Renal pelvis (tissue), 12 donors: ENCODE results near the gene BSN. TPM values are rescaled to one million over a fixed set of nuclear protein-coding genes. Genes with fewer than 3 reads are reported as not detected.
A peak's percentile ranks its signal among the peaks of the same experiment; 100 is the strongest.

ENCODE experiments used
- DNase-seq: peaks from one replicate; pipeline ENCODE4 v3.0.0-alpha.2; 2013
- long read RNA-seq, 16 experiments: transcript quantifications; one replicate each; lab custom pipeline, GENCODE V29; 2026
- polyA plus RNA-seq, 3 donors: library from polyadenylated mRNA; unstranded; fragments of 120-200 nt; gene quantifications; one replicate each; pipeline ENCODE4 v1.2.1, GENCODE V29; 2013; ENCODE audit not compliant: insufficient read length in 3 of 3

Gene BSN
- polyA plus RNA-seq, result 1 to 10 TPM; 1.6 to 2.1 (median 2.0) TPM
- long read RNA-seq, donor 1, result 0 reads
- long read RNA-seq, donor 2, result 0 reads
- long read RNA-seq, donor 3, result 0 reads
- long read RNA-seq, donor 4, result 0 reads
- long read RNA-seq, donor 5, result 0 reads
- long read RNA-seq, donor 6, result 0 reads
- long read RNA-seq, donor 7, result 0 reads
- long read RNA-seq, donor 8, result 0 reads
- long read RNA-seq, donor 9, result 0 reads
- long read RNA-seq, donor 10, result 0 reads
- long read RNA-seq, donor 11, result 0 reads
- long read RNA-seq, donor 12, result 0 reads
- long read RNA-seq, donor 13, result 0 reads
- long read RNA-seq, donor 14, result 0 reads
- long read RNA-seq, donor 15, result 0 reads
- long read RNA-seq, donor 16, result 0 reads

GRCh38 chr3:49553692-49554632 is at the start of gene BSN:
TSS of gene BSN (plus strand) at chr3:49554477. CDS start at chr3:49554603, 126 bp downstream.
- DNase-seq, result peak; percentile 90

DNA sequence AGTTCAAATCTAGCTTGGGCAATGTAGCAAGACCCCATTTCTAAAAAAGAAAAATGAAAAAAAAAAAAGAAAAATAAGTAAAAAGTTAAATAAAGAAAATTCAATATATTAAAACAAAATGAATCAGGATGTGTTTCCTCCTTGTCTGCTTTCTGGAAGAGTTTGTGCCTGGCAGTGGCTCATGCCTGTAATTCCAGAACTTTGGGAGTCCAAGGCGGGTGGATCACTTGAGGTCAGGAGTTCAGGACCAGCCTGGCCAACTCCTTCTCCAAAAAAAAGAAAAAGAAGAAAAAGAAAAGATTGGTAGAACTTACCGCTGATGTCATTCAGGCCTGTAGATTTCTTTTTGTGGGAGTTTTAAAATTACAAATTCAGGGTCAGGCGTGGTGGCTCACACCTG is 47.4 kb upstream of the BSN start:
- no peak for DNase-seq

DNA sequence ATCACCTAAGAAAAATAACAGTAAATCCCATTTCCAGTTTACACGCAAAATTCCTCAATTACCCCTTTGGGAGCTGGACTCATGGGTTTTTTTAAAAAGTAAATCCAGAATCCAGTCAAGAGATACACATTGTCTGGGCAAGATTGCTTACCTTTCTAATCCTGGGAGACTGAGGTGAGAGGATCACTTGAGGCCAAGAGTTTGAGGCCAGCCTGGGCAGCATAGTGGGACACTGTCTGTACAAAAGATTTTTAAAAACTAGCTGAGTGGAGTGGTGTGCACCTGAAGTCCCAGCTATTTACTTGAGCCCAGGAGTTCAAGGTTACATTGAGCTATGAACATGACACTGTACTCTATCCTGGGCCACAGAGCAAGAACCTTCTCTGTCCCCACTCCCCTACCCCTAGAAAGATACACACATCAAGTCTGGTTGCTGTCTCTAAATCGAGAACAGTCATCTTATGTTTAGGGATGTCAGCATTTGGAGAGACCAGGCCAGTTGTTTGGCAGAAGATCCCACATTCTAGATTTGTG is 45.2 kb upstream of the BSN start:
- no peak for DNase-seq

DNA sequence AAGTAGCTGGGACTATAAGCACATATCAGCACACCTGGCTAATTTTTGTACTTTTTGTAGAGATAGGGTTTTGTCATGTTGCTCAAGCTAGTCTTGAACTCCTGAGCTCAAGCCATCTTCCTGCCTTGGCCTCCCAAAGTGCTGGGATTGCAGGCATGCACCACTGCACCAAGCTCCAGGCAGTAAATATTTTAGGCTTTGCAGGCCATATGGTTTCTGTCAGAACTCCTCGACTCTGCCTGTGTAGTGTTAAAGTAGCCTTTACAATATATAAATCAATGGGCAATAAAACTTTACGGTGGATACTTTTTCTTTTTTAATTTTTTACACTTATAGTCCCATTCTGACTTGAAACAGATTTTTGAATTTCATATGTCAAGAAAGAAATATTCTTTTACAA is 42.6 kb upstream of the BSN start:
- peak; percentile 74 for DNase-seq

DNA sequence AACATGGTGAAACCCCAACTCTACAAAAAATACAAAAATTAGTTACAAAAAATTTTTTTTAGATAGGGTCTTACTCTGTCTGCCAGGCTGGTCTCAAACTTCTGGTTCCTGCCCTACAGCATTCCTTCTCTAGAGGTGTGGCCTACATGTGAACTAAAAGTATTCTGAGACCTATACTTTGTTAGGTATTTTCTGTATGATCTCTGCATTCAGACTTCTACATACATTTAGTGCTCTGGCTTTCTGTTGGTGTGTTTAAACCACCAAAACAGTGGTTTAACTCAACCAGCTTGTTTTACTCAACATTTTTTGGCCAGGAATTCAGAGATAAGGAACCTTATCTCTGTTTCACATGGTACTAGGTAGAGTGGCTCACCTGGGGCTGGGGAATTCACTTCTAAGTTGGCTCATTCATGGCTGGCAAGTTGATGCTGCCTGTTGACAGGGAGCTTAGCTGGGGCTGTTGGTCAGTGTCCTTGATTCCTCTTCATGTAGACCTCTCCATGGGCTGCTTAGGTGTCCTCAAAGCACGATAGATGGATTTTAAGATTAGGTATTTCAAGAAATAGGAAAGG is 41.4 kb upstream of the BSN start:
- DNase-seq, result no peak

DNA sequence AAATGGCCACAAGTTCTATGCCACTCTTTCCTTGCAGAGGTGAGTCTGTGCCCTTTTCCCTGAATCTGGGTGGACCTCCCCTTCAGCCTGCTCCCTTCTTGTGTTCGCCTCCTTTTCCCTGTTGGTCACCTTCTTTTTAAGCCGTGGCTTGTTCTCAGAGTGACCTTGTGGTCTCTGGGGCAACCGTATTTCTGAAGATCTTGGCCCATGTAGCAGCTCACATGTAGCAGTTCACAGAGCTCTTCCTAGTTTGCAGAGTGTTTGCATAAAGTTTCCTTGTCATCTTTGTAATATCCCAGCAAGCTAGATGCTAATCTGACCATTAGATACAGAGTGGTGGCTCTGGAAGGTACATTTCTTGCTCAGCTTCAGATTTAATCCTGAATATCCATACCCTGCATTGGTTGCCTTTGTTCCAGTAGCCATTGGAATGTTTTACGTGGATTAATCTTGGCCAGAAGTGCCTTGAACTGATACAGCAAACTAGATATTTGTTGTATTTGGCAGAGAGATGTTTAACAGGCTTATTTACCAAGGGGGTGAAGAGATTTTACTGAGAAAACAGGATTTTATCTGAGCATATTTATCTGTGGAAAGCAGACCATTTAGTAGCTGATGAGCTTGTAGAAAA is 40.7 kb upstream of the BSN start:
- no peak for DNase-seq

DNA sequence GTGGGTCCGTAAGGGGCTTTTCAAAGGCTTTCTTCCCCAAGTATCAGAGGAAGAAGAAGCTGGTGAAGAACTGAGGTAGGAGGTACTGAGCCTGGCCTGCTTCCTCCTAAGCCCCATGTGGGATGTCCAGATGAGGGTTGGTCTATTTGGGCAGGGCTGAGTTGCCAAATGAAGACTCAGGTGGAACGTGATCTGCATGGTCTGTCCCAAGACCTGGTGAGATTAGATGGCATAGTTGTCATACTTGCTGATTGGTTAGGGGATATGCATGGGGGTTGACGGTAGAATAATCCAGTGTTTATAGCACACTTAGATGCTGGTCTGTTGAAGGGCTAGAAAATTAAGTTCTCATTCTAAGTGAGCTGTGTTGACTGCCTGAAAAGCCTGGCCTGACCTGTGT is 36.3 kb upstream of the BSN start:
- DNase-seq, result no peak

- no peak for DNase-seq
These were observed 35.8 kb upstream of the BSN start for GRCh38 chr3:49518441-49518840.

DNA sequence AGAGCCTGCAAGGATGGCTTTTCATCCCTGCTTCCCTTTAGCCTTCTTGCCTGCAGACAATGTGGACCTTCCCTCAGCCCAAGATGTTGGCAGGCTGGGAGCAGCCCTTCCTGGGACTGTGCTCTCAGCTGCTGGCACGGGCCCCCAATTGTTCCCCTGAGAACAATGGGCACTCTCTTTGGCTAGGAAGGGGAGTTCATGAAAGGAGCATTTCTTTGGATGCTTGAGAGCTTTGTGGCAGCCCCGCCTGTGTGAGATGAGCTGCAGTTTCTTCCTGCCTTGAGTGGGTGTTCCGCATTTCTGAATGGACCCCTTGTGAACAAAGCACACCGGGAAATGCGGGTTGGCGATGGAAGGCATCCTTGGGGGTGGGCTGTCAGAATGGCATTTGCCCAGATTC is 35.0 kb upstream of the BSN start:
- DNase-seq, result no peak

- DNase-seq, result no peak
These were observed 34.3 kb upstream of the BSN start for GRCh38 chr3:49519916-49520385.

DNA sequence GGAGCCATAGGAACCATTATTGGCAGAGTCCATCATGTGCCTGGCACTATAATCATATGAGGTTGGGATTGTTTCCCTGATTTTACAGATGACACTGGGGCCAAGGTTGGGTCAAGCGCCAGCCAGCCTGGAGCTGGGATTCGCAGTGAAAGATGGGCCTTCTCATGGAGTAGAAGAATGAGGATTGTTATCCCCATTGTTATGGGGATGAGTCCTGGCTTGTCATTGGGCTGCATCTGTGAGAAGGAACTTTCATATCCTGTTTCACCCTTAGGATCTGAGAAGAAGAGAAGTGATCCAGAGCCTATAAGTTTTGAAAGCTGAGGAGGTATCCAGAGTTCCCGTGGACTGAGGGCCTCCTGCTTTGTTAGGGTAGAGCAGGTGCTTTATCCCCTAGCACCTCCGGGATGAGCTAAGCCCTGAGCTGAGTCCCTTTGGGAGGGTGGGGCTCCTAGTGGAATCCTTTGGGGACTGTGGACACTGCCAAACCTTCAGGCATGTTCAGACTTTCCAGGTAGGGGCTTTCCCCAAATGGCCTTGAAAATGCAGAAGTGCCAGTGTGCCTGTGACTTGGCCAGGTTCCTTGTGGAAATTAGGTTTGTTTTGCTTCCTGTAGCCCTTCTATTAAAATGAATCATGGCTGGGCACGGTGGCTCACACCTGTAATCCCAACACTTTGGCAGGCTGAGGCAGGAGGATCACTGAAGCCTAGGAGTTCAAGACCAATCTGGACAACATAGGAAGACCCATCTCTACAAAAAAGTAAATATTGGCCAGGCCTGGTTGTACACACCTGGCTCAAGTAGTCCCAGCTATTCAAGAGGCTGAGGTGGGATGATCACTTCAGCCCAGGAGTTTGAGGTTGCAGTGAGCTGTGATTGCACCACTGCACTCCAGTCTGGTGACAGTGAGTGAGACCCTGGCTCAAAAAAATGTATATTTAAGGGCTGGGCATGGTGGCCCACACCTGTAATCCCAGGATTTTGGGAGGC is 30.2 kb upstream of the BSN start:
- DNase-seq, result no peak

DNA sequence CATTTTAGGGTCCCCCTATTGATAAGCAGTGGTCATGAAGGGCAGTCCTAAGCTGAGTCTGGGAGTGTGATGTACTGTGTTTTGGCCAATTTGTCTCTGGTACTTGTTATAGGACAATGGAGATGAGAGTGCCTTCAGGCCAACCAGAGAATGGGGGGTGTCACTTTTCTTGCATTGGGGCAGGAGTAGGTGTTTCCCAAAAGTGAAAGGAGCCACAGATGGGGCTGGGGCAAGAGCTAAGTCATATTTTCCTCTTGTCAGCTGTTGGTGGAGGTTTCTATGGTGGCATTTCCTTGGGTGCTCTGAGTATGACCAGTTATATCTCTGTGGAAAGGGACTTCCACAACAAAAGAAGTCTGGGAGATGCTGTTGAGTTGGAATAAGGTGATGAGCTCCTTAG is 24.7 kb upstream of the BSN start:
- no peak for DNase-seq

DNA sequence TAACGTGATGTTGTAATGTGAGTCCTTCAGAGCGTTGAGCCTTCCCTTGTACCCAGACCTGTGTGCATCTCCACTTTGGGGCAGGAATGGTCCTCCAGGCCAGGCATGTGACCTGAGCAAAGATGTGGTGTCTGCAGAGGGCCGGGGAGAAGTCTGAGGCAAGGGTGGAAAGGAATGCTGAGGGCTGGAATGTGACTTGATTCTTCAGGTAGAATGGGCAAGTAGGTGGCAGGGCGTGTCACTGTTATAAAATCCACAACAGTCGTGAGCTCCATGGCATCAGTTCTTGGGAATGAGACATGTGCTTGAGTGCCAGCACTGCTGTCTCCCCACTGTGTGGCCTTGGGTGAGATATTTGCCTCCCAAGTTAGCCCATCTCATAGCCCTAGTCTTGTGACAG is 24.0 kb upstream of the BSN start:
- no peak for DNase-seq

- no peak for DNase-seq
These were observed 23.6 kb upstream of the BSN start for GRCh38 chr3:49530701-49531100.

- DNase-seq, result no peak
These were observed 23.1 kb upstream of the BSN start for GRCh38 chr3:49531218-49531617.

- no peak for DNase-seq
These were observed 22.6 kb upstream of the BSN start for GRCh38 chr3:49531715-49532114.

- DNase-seq, result no peak
These were observed 21.2 kb upstream of the BSN start for GRCh38 chr3:49533031-49533430.

DNA sequence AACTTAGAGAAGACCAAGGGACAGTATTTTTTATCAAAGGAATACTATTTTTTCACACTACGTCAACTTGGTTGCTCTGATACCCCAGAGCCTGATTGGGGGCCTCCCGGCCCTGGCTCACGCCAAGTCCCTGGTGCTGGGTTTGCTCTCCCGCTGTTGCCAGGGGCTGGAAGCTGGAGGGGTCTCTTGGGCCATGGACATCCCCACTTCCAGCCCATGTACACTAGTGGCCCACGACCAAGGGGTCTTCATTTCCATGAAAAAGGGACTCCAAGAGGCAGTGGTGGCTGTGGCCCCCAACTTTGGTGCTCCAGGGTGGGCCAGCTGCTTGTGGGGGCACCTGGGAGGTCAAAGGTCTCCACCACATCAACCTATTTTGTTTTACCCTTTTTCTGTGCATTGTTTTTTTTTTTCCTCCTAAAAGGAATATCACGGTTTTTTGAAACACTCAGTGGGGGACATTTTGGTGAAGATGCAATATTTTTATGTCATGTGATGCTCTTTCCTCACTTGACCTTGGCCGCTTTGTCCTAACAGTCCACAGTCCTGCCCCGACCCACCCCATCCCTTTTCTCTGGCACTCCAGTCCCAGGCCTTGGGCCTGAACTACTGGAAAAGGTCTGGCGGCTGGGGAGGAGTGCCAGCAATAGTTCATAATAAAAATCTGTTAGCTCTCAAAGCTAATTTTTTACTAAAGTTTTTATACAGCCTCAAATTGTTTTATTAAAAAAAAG is 20.3 kb upstream of the BSN start:
- no peak for DNase-seq

DNA sequence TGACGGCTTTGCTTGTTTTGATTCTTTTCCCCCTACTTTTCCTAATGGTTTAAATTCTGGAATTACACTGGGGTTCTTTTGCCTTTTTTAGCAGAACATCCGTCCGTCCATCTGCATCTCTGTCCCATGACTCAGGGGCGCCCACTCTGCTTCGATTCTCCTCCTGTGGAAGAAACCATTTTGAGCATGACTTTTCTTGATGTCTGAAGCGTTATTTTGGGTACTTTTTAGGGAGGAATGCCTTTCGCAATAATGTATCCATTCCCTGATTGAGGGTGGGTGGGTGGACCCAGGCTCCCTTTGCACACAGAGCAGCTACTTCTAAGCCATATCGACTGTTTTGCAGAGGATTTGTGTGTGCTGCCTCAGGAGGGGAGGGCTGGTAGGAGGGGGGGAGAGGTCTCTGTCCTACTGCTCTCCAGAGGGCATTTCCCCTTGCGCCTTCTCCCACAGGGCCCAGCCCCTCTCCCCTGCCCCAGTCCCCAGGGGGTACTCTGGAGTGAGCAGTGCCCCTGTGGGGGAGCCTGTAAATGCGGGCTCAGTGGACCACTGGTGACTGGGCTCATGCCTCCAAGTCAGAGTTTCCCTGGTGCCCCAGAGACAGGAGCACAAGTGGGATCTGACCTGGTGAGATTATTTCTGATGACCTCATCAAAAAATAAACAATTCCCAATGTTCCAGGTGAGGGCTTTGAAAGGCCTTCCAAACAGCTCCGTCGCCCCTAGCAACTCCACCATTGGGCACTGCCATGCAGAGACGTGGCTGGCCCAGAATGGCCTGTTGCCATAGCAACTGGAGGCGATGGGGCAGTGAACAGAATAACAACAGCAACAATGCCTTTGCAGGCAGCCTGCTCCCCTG is 19.5 kb upstream of the BSN start:
- DNase-seq, result peak; percentile 82
